ENCODE data around the gene ZMAT5. TPM values are rescaled to one million over a fixed set of nuclear protein-coding genes. Genes with fewer than 3 reads are reported as not detected.
A peak's percentile ranks its signal among the peaks of the same experiment; 100 is the strongest.

ZMAT5 gene
- total and polyA plus RNA-seq, 5 experiments from 2014 or later, result 17.5 to 58.5 (median 44.2) TPM

- Mint-ChIP-seq H3K9me3 (no peaks in the 10 kb centered on the region), H3K36me3 (peaks cover 0 to 3% (median 0%) of the 10 kb centered on the region in 3 donors), H3K4me3 (no peak overlapping the region), H3K4me1 (peaks cover 0 to 2% (median 0%) of the 10 kb centered on the region in 4 donors), H3K27me3 (peaks cover 0 to 4% (median 0%) of the 10 kb centered on the region in 5 donors), H3K27ac (peak overlapping the region in 1 of 10 donors; percentile 53)
- ATAC-seq (no peak), DNase-seq (no peak)
- POLR2A ChIA-PET, result no interaction called here
Observed at GRCh38 chr22:29782061-29782845, 15.4 kb upstream of the ZMAT5 start.

DNA sequence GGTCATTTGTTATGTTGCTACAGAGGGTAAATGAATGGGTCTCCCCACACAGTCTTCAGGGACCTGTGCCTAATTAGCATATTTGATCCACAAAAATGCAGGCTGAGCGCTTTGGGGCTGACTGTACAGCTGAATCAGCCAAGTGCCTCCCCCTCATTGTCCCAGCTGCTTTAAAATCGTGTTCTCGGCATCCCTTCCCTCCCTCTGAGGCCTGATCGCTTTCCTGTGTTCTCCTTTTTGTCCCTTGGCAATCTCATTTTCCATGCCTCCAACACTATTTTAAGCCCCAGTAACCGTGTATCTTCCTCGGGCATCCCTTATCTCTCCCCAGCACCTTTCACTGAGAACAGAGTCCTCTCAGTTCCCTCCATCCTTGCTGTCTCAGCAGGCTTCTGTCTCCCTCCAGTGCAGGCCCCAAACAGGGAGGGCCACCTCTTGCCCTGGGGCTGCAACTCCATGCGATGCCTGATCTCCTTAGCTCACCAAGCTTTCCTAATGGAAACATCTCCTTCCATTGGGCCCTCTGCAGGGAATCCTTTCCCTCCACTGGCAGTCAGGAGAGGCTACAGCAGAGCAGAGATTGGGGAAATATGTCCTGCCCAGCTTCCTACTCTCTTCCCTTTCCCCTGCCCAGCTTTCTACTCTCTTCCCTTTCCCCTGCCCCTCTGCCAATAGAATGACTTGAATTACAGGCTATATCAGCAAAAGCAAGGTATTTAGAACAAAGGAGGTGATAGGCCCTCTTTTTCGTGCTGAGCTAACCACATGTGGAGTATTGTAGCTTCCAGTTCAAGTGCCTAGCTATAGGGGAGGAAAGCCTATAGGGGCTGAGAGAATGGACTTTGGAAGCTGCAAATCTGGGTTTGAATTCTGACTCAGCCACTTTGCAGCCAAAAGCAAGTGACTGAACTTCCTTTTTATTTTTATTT, 14.2 kb upstream of the ZMAT5 start:
- Mint-ChIP-seq H3K27me3 (peaks cover 0 to 4% (median 0%) of the 10 kb centered on the region in 5 donors), H3K4me1 (peaks cover 0 to 2% (median 0%) of the 10 kb centered on the region in 4 donors), H3K9me3 (no peaks in the 10 kb centered on the region), H3K36me3 (no peaks in the 10 kb centered on the region), H3K4me3 (no peak overlapping the region), H3K27ac (peak overlapping the region in 1 of 10 donors; percentile 67)
- POLR2A ChIA-PET, result no interaction called here
- DNase-seq (peak in 1 of 10 donors; percentile 43), ATAC-seq (no peak)

DNA sequence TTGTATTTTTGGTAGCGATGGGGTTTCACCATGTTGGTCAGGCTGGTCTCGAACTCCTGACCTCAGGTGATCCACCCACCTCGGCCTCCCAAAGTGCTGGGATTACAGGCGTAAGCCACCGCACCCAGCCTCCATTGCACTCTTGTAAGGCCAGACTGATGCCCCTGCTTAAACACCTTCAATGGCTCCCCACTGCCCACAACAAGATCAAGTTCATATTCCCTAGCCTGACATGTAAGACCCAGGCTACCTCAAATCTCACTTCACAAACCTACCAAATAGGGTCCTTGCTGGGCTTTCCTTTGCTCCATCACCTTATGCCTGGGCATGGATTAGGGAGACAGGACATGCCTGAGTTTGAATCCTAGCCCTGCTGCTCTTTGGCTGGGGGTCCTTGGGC, 13.4 kb upstream of the ZMAT5 start:
- POLR2A ChIA-PET, result no interaction called here

GRCh38 chr22:29773233-29773632, 6.4 kb upstream of the ZMAT5 start:
- no peak for ATAC-seq
- POLR2A ChIA-PET, result interaction anchor here (0.7 kb wide), 1 partner anchor 61 kb away, joined by 3 read pairs; no protein-coding TSS in a partner anchor
- Mint-ChIP-seq H3K4me1 (peaks cover 3 to 11% (median 10%) of the 10 kb centered on the region in 4 donors), H3K27ac (peak overlapping the region in 1 of 10 donors; percentile 43), H3K27me3 (peaks cover 0 to 2% (median 0%) of the 10 kb centered on the region in 5 donors), H3K9me3 (no peaks in the 10 kb centered on the region), H3K4me3 (no peak overlapping the region), H3K36me3 (peaks cover 0 to 27% (median 5%) of the 10 kb centered on the region in 3 donors)
- DNase-seq, result no peak

More for the DNA sequence above, 13.4 kb upstream of the ZMAT5 start:
- Mint-ChIP-seq H3K4me3 (no peak overlapping the region), H3K4me1 (no peaks in the 10 kb centered on the region), H3K36me3 (no peaks in the 10 kb centered on the region), H3K27me3 (peaks cover 0 to 4% (median 0%) of the 10 kb centered on the region in 5 donors), H3K9me3 (no peaks in the 10 kb centered on the region), H3K27ac (no peak overlapping the region)
- ATAC-seq, result no peak
- DNase-seq, result no peak

- ATAC-seq (no peak), DNase-seq (no peak)
- Mint-ChIP-seq H3K27ac (peak overlapping the region in 2 of 10 donors; percentile 34 to 75), H3K36me3 (peaks cover 0 to 28% (median 5%) of the 10 kb centered on the region in 3 donors), H3K9me3 (no peaks in the 10 kb centered on the region), H3K27me3 (no peaks in the 10 kb centered on the region), H3K4me3 (no peak overlapping the region), H3K4me1 (peaks cover 10 to 22% (median 20%) of the 10 kb centered on the region in 4 donors)
- POLR2A ChIA-PET, result no interaction called here
Observed at GRCh38 chr22:29772170-29772641, 5.4 kb upstream of the ZMAT5 start.

GRCh38 chr22:29769723-29770321, 3.0 kb upstream of the ZMAT5 start:
- H3K36me3 Mint-ChIP-seq, result peaks cover 0 to 28% (median 5%) of the 10 kb centered on the region in 3 donors
- peak overlapping the region in 1 of 10 donors; percentile 33 for H3K27ac Mint-ChIP-seq
- ATAC-seq (no peak), DNase-seq (no peak)
- H3K4me1 Mint-ChIP-seq, result peaks cover 22 to 44% (median 40%) of the 10 kb centered on the region in 4 donors
- POLR2A ChIA-PET, result interaction anchor here (0.6 to 0.7 kb wide), 2 partner anchors 115 to 259 kb away, joined by 3 to 6 read pairs; no protein-coding TSS in a partner anchor
- no peaks in the 10 kb centered on the region for H3K27me3 Mint-ChIP-seq
- no peaks in the 10 kb centered on the region for H3K9me3 Mint-ChIP-seq
- H3K4me3 Mint-ChIP-seq, result peak overlapping the region in 3 of 10 donors; percentile 6 to 10 (median 8)

DNA sequence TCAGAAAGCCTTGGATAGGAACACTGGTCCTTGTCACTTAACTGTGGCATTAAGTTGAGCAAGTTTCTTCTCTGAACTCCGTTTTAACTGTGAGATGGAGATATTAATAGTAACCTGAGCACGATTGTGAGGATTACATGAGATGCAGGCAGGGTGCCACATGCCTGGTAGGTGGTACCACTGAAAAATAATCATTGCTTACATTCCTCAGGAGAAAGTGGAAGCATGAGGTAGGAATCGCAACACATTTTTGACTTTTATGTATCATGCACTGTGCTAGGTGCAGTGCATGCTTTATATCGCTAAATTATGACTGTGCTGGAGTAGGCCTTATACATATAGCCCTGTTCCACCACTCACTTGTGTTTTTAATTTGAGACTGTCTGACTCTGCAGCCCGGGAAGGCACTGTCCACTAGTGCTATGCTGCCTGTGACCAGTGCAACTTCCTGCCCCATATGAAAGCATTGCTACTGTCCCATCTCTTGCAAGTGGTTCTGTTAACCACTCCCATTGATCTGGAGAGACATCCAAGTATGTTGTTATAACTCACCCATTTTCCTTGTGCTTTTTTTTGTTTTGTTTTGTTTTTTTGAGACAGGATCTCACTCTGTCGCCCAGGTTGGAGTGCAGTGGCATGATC, 1.4 kb upstream of the ZMAT5 start:
- Mint-ChIP-seq H3K9me3 (no peaks in the 10 kb centered on the region), H3K27me3 (no peaks in the 10 kb centered on the region), H3K36me3 (peaks cover 0 to 28% (median 5%) of the 10 kb centered on the region in 3 donors), H3K27ac (peak overlapping the region; percentile 95 to 99 (median 98)), H3K4me1 (peaks cover 22 to 48% (median 47%) of the 10 kb centered on the region in 4 donors), H3K4me3 (peak overlapping the region; percentile 83 to 100 (median 99))
- ATAC-seq, result no peak
- POLR2A ChIA-PET, result interaction anchor here (0.7 kb wide), 1 partner anchor 46 kb away, joined by 3 read pairs; no protein-coding TSS in a partner anchor
- DNase-seq, result no peak

DNA sequence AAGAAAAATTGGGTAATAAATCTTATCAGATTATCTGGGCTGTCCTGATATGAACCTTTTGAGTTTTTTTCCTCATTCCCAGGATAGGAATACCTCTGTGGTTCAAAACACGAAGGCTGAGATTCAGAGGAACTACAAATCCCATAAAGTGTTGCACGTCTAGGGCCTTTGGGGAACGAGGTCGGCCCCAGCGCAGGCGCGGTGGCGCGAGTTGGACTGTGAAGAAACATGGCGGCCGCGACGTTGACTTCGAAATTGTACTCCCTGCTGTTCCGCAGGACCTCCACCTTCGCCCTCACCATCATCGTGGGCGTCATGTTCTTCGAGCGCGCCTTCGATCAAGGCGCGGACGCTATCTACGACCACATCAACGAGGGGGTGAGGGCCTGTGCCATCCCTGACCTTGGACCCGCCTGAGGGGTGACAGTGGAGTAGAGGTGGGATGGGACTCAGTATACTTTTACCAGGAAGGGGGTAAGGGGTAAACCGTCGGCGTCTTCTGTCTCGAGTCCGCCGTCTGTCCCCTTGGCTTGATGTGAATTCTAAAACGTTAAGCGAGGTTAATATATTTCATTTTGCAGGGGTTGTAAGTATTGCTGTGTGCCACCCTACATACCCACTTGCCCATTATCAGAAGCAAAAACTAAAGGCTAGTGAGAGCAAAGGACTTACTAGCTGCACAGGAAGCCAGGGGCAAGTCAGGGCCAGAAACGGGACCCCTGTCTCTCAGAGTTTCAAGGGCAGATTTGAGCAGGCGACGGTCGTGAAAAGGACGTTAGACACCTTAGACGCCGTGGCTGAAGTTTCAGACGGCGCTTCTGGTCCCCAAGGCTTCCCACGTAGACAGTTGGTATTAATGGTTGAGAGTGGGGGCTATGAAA, 604 bp upstream of the ZMAT5 start, which contains the start of gene UQCR10:
TSS of gene UQCR10 (plus strand) at position 199 of the 881 bp plus-strand sequence. CDS start at position 229, 30 bp downstream.
- ATAC-seq (peak; percentile 82 to 83), DNase-seq (peak; percentile 86 to 97 (median 92))
- Mint-ChIP-seq H3K4me3 (peak within 1 kb of the TSS; percentile 83 to 100 (median 99)), H3K4me1 (peaks cover 22 to 48% (median 47%) of the 10 kb centered on the region in 4 donors), H3K9me3 (no peaks in the 10 kb centered on the region), H3K27me3 (no peaks in the 10 kb centered on the region), H3K27ac (peak within 1 kb of the TSS; percentile 95 to 99 (median 98)), H3K36me3 (peaks cover 0 to 28% (median 5%) of the 10 kb centered on the region in 3 donors)
- POLR2A ChIA-PET, result interaction anchor here (0.7 to 1.6 kb wide), 4 partner anchors 71 to 1155 kb away, joined by 3 to 8 read pairs (median 4); partner anchors contain the start of genes ASCC2, PES1 and THOC5

DNA sequence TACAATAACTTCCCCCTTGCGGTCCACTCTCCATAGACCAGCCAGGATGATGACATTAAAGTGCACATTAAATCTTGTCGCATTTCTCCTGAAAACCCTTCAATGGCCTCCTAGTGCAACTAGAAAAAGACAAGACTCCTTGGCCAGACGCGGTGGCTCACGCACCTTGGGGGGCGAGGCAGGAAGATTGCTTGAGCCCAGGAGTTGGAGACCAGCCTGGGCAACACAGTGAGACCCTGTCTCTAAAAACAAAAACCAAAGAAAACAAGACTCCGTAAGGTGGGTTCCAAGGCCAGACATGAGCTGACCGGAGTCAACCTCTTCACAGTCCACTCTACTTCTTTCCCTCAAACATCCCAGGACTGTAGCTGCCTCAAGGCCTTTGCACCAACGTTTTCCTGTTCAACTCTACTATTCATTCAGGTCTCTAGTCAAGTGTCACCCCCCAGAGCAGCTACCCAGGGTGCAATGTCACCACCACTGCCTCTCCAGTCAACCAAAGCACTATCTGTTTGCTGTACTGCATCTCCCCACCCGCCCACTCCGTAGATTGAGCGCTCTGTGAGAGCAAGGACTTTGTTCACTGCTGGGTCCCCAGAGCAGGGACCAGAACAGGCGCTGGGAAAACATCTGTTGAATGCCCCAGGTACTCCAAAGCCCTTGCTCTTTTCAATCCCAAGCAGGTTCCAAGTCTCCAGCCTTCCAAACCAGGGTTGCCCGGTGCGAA, 739 bp downstream of the ZMAT5 start:
- peak overlapping the region; percentile 95 to 99 (median 98) for H3K27ac Mint-ChIP-seq
- POLR2A ChIA-PET, result interaction anchor here (0.7 to 1.6 kb wide), 5 partner anchors 22 to 1156 kb away, joined by 3 to 8 read pairs (median 3); partner anchors contain the start of genes ASCC2, PES1 and THOC5
- peak overlapping the region; percentile 83 to 100 (median 99) for H3K4me3 Mint-ChIP-seq
- DNase-seq (peak in 5 of 10 donors; percentile 3 to 27 (median 19)), ATAC-seq (peak; percentile 4 to 21)
- peaks cover 0 to 23% (median 4%) of the 10 kb centered on the region in 3 donors for H3K36me3 Mint-ChIP-seq
- no peaks in the 10 kb centered on the region for H3K27me3 Mint-ChIP-seq
- peaks cover 22 to 48% (median 47%) of the 10 kb centered on the region in 4 donors for H3K4me1 Mint-ChIP-seq
- no peaks in the 10 kb centered on the region for H3K9me3 Mint-ChIP-seq

DNA sequence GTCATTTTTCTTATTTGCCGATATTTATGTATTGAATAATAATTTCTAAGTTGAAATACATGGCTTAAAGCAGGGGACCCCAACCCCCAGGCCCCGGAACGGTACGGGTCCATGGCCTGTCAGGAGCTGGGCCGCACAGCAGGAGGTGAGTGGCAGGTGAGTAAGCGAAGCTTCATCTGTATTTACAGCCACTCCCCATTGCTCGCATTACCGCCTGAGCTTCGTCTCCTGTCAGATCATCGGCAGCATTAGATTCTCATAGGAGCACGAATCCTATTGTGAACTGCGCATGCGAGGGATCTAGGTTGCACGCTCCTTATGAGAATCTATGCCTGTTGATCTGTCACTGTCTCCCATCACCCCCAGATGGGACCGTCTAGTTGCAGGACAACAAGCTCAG, 4.5 kb downstream of the ZMAT5 start:
- ATAC-seq, result no peak
- peaks cover 0 to 3% (median 0%) of the 10 kb centered on the region in 3 donors for H3K36me3 Mint-ChIP-seq
- DNase-seq, result no peak
- H3K9me3 Mint-ChIP-seq, result no peaks in the 10 kb centered on the region
- H3K4me3 Mint-ChIP-seq, result no peak overlapping the region
- H3K27me3 Mint-ChIP-seq, result no peaks in the 10 kb centered on the region
- no peak overlapping the region for H3K27ac Mint-ChIP-seq
- peaks cover 15 to 30% (median 27%) of the 10 kb centered on the region in 4 donors for H3K4me1 Mint-ChIP-seq
- POLR2A ChIA-PET, result no interaction called here

All from naive thymus-derived CD8-positive, alpha-beta T cell (primary cell).